GM23338 (cell line): ENCODE results near the gene LCE5A. TPM values are rescaled to one million over a fixed set of nuclear protein-coding genes. Genes with fewer than 3 reads are reported as not detected.

ENCODE experiments used
- ATAC-seq: fragments of 200-7000 bp; cut with Tn5 transposase; 3 replicates; pipeline ENCODE4 v1.9.1; 2020
- DNase-seq: peaks from one replicate; pipeline ENCODE4 v3.0.0-alpha.2; 2015; ENCODE audit warnings: low spot score
- H2AFZ ChIP-seq: fragments of 200-600 bp; sonication (generic); 2 replicates; pipeline ENCODE4 v1.8.0; 2016; ENCODE audit warnings: antibody characterized with exemption, mild to moderate bottlenecking, moderate library complexity
- H3F3A ChIP-seq: fragments of 200-600 bp; sonication (generic); replicated peaks from 2 replicates; pipeline ENCODE4 v1.8.0; 2017; ENCODE audit warnings: antibody characterized with exemption, mixed run types, low read depth
- H3K27ac ChIP-seq: fragments of 200-600 bp; sonication (generic); 2 replicates; pipeline ENCODE4 v1.6.1; 2016; ENCODE audit warnings: low read depth
- H3K27me3 ChIP-seq: fragments of 200-600 bp; sonication (generic); 2 replicates; pipeline ENCODE4 v1.8.0; 2016; ENCODE audit warnings: mild to moderate bottlenecking, mixed run types, moderate library complexity; ENCODE audit not compliant: insufficient read depth
- H3K36me3 ChIP-seq: fragments of 200-600 bp; sonication (generic); 2 replicates; pipeline ENCODE4 v1.8.0; 2016; ENCODE audit warnings: mild to moderate bottlenecking; ENCODE audit not compliant: insufficient read depth
- H3K4me1 ChIP-seq: fragments of 200-600 bp; sonication (generic); 2 replicates; pipeline ENCODE4 v1.8.0; 2016; ENCODE audit warnings: mild to moderate bottlenecking, moderate library complexity; ENCODE audit not compliant: insufficient read depth
- H3K4me2 ChIP-seq: fragments of 200-600 bp; sonication (generic); 2 replicates; pipeline ENCODE4 v1.7.1; 2017; ENCODE audit warnings: mixed run types
- H3K4me3 ChIP-seq: fragments of 200-600 bp; sonication (generic); 2 replicates; pipeline ENCODE4 v1.6.1; 2016; ENCODE audit warnings: mixed run types
- H3K79me2 ChIP-seq: fragments of 200-600 bp; sonication (generic); replicated peaks from 2 replicates; pipeline ENCODE4 v1.8.0; 2017; ENCODE audit warnings: mild to moderate bottlenecking; ENCODE audit not compliant: insufficient read depth
- H3K9me2 ChIP-seq: fragments of 200-600 bp; sonication (generic); 2 replicates; pipeline ENCODE4 v1.8.0; 2017; ENCODE audit not compliant: insufficient read depth
- H4K20me1 ChIP-seq: fragments of 200-600 bp; sonication (generic); replicated peaks from 2 replicates; pipeline ENCODE4 v1.8.0; 2017; ENCODE audit warnings: mild to moderate bottlenecking; ENCODE audit not compliant: insufficient read depth
- H3K27ac Mint-ChIP-seq: 2 replicates; pipeline ENCODE4 v1.8.0; 2020; ENCODE audit warnings: inconsistent platforms, mild to moderate bottlenecking, moderate library complexity, mixed read lengths
- H3K27me3 Mint-ChIP-seq: 3 replicates; pipeline ENCODE4 v1.8.0; 2022; ENCODE audit warnings: low read depth, mild to moderate bottlenecking, moderate library complexity, mixed read lengths, inconsistent platforms; ENCODE audit not compliant: insufficient read depth, poor library complexity
- H3K36me3 Mint-ChIP-seq: 3 replicates; pipeline ENCODE4 v1.8.0; 2021; ENCODE audit warnings: low read depth, mild to moderate bottlenecking, inconsistent platforms, moderate library complexity, mixed read lengths
- H3K4me1 Mint-ChIP-seq: 3 replicates; pipeline ENCODE4 v1.8.0; 2020; ENCODE audit warnings: mild to moderate bottlenecking, inconsistent platforms, mixed read lengths
- H3K4me3 Mint-ChIP-seq: 3 replicates; pipeline ENCODE4 v1.8.0; 2021; ENCODE audit warnings: moderate library complexity, mild to moderate bottlenecking, inconsistent platforms, mixed read lengths
- H3K9me3 Mint-ChIP-seq: 3 replicates; pipeline ENCODE4 v1.8.0; 2020; ENCODE audit warnings: moderate library complexity, mild to moderate bottlenecking, inconsistent platforms, mixed read lengths
- EZH2 ChIP-seq: fragments of 200-600 bp; sonication (generic); IDR thresholded peaks from one replicate; pipeline ENCODE4 v1.8.0; 2017; ENCODE audit warnings: antibody characterized with exemption, mild to moderate bottlenecking, low read depth; ENCODE audit not compliant: unreplicated experiment
- EZH2phosphoT487 ChIP-seq: fragments of 200-600 bp; sonication (generic); IDR thresholded peaks from one replicate; pipeline ENCODE4 v1.8.1; 2018; ENCODE audit warnings: antibody characterized with exemption; ENCODE audit not compliant: unreplicated experiment
- JUNB ChIP-seq: IDR thresholded peaks from one replicate; pipeline ENCODE4 v1.6.1; 2016; ENCODE audit warnings: antibody characterized with exemption; ENCODE audit not compliant: unreplicated experiment
- NANOG ChIP-seq: IDR thresholded peaks from 2 replicates; pipeline ENCODE4 v1.6.1; 2016; ENCODE audit warnings: antibody characterized with exemption, borderline replicate concordance
- REST ChIP-seq: IDR thresholded peaks from one replicate; pipeline ENCODE4 v1.6.1; 2018; ENCODE audit warnings: antibody characterized with exemption; ENCODE audit not compliant: unreplicated experiment
- STAT1 ChIP-seq: IDR thresholded peaks from one replicate; pipeline ENCODE4 v1.6.1; 2016; ENCODE audit warnings: antibody characterized with exemption; ENCODE audit not compliant: unreplicated experiment
- ZNF114 ChIP-seq: fragments of 250-450 bp; sonication (Bioruptor Pico); IDR thresholded peaks from 2 replicates; pipeline ENCODE4 v1.5.0; 2020; ENCODE audit warnings: mild to moderate bottlenecking, moderate library complexity
- ZNF331 ChIP-seq: fragments of 250-450 bp; sonication (Bioruptor Pico); IDR thresholded peaks from 2 replicates; pipeline ENCODE4 v1.5.0; 2020; ENCODE audit warnings: low read depth, mild to moderate bottlenecking, moderate library complexity
- polyA plus RNA-seq: library from polyadenylated mRNA; unstranded; fragments of >200 nt; fragmentation: Nextera tagmentation; extraction: Ambion mirVana; gene quantifications from 2 replicates; pipeline ENCODE4 v1.2.1, GENCODE V29; 2016
- total RNA-seq: library from RNA; depleted of rRNA; stranded (reverse); fragments of >200 nt; shearing (Covaris generic); gene quantifications from 2 replicates; pipeline ENCODE4 v1.2.3, GENCODE V29; 2014
- TF ChIP-seq, protein P1 (sequence below), 2 experiments: fragments of 200-600 bp in 1 of 2; sonication (generic) in 1 of 2; conservative IDR thresholded peaks; 2 replicates each; pipeline versions ENCODE4 v1.5.1 to v1.6.1; 2016 to 2017; ENCODE audit warnings: antibody characterized with exemption in 2 of 2, low read depth in 2 of 2, mild to moderate bottlenecking in 2 of 2, moderate library complexity in 1 of 2
- TF ChIP-seq, protein P2 (sequence below): IDR thresholded peaks from 2 replicates; pipeline ENCODE4 v1.6.1; 2016; ENCODE audit warnings: antibody characterized with exemption

Gene LCE5A
- total and polyA plus RNA-seq, 2 experiments from 2014 or later = not detected

- Mint-ChIP-seq H3K27ac (no peak overlapping the region), H3K4me1 (no peaks in the 10 kb centered on the region), H3K36me3 (no peaks in the 10 kb centered on the region), H3K9me3 (peaks cover 23% of the 10 kb centered on the region; the same call in 2 of the 3 replicates), H3K4me3 (no peak overlapping the region), H3K27me3 (no peaks in the 10 kb centered on the region)
- Histone ChIP-seq H3F3A (no peaks in the 10 kb centered on the region), H2AFZ (no peak overlapping the region), H3K4me2 (no peak overlapping the region), H3K4me1 (no peaks in the 10 kb centered on the region), H3K27me3 (no peaks in the 10 kb centered on the region), H3K9me2 (peaks cover 6% of the 10 kb centered on the region; the same call in 1 of the 2 replicates), H3K27ac (no peak overlapping the region), H3K36me3 (0 out of 2 replicates have a peak, but pooled peaks cover 5% of the 10 kb centered on the region), H4K20me1 (no peaks in the 10 kb centered on the region), H3K4me3 (no peak overlapping the region), H3K79me2 (no peaks in the 10 kb centered on the region)
- ATAC-seq (no peak), DNase-seq (no peak)
- TF ChIP-seq STAT1 (no peak), JUNB (no peak), ZNF331 (CRISPR knock-in tag) (no peak), ZNF114 (CRISPR knock-in tag) (no peak), REST (no peak), EZH2phosphoT487 (no peak), NANOG (no peak), EZH2 (no peak)
- TF ChIP-seq, protein P1, sequence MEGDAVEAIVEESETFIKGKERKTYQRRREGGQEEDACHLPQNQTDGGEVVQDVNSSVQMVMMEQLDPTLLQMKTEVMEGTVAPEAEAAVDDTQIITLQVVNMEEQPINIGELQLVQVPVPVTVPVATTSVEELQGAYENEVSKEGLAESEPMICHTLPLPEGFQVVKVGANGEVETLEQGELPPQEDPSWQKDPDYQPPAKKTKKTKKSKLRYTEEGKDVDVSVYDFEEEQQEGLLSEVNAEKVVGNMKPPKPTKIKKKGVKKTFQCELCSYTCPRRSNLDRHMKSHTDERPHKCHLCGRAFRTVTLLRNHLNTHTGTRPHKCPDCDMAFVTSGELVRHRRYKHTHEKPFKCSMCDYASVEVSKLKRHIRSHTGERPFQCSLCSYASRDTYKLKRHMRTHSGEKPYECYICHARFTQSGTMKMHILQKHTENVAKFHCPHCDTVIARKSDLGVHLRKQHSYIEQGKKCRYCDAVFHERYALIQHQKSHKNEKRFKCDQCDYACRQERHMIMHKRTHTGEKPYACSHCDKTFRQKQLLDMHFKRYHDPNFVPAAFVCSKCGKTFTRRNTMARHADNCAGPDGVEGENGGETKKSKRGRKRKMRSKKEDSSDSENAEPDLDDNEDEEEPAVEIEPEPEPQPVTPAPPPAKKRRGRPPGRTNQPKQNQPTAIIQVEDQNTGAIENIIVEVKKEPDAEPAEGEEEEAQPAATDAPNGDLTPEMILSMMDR (conservative IDR thresholded peaks at IDR 0.05; ENCODE audit: low read depth in 2 of 2) = no peak
- TF ChIP-seq, protein P2, sequence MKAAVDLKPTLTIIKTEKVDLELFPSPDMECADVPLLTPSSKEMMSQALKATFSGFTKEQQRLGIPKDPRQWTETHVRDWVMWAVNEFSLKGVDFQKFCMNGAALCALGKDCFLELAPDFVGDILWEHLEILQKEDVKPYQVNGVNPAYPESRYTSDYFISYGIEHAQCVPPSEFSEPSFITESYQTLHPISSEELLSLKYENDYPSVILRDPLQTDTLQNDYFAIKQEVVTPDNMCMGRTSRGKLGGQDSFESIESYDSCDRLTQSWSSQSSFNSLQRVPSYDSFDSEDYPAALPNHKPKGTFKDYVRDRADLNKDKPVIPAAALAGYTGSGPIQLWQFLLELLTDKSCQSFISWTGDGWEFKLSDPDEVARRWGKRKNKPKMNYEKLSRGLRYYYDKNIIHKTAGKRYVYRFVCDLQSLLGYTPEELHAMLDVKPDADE = no peak
Observed at GRCh38 chr1:152525080-152525641, 14.6 kb downstream of the LCE5A start.
